ENCODE measurements around the gene TBCD.

TBCD gene

GRCh38 chr17:82872591-82873520 is 121.0 kb downstream of the TBCD start:
- no peak for DNase-seq

GRCh38 chr17:82873521-82873920 is 121.7 kb downstream of the TBCD start:
- DNase-seq, result no peak

- DNase-seq, result no peak
Observed at GRCh38 chr17:82874011-82874835, 122.4 kb downstream of the TBCD start.

- DNase-seq, result no peak
Observed at GRCh38 chr17:82875407-82875856, 123.6 kb downstream of the TBCD start.

GRCh38 chr17:82876149-82876548 is 124.3 kb downstream of the TBCD start:
- DNase-seq, result no peak

GRCh38 chr17:82876602-82877379 is 124.9 kb downstream of the TBCD start:
- DNase-seq, result no peak

- DNase-seq, result no peak
Observed at GRCh38 chr17:82878527-82878926, 126.7 kb downstream of the TBCD start.

- no peak for DNase-seq
Observed at GRCh38 chr17:82879241-82879640, 127.4 kb downstream of the TBCD start.

- no peak for DNase-seq
Observed at GRCh38 chr17:82880620-82881323, 128.9 kb downstream of the TBCD start.

- DNase-seq, result no peak
Observed at GRCh38 chr17:82881324-82881823, 129.5 kb downstream of the TBCD start.

GRCh38 chr17:82881900-82882714 is 130.2 kb downstream of the TBCD start:
- DNase-seq, result no peak

GRCh38 chr17:82882715-82883418 is 131.0 kb downstream of the TBCD start:
- peak; percentile 82 for DNase-seq

GRCh38 chr17:82883419-82884031 is 131.7 kb downstream of the TBCD start:
- DNase-seq, result no peak

GRCh38 chr17:82884341-82884969 is 132.6 kb downstream of the TBCD start:
- no peak for DNase-seq

- peak; percentile 71 for DNase-seq
Observed at GRCh38 chr17:82884970-82885353, 133.1 kb downstream of the TBCD start.

- DNase-seq, result no peak
Observed at GRCh38 chr17:82887255-82888164, 135.6 kb downstream of the TBCD start.

- no peak for DNase-seq
Observed at GRCh38 chr17:82888583-82889495, 137.0 kb downstream of the TBCD start.
